SK-N-SH (cell line): Measurements from ENCODE around the gene CYTH4. TPM values are rescaled to one million over a fixed set of nuclear protein-coding genes. Genes with fewer than 3 reads are reported as not detected.

ENCODE experiments used
- CTCF ChIA-PET: fragments of 300-600, 350-600 bp; formaldehyde crosslinking; extraction: SDS; loops from one replicate; lab custom pipeline; 2021; lab: Yijun Ruan, JAX
- POLR2A ChIA-PET: fragments of 350-600 bp; sonication (Branson Sonifier 250); formaldehyde crosslinking; extraction: SDS; loops from one replicate; lab custom pipeline; 2020; ENCODE audit warnings: antibody characterized with exemption, inconsistent platforms; lab: Yijun Ruan, JAX
- DNase-seq: peaks from one replicate; pipeline ENCODE4 v3.0.0; 2012
- H2AFZ ChIP-seq: fragments of 200-600 bp; sonication (generic); 2 replicates; pipeline ENCODE4 v1.8.1; 2016; ENCODE audit warnings: antibody characterized with exemption, mild to moderate bottlenecking, low read depth
- H3F3A ChIP-seq: fragments of 200-600 bp; sonication (generic); replicated peaks from 2 replicates; pipeline ENCODE3; 2016; ENCODE audit warnings: antibody characterized with exemption, mild to moderate bottlenecking; ENCODE audit not compliant: insufficient read depth
- H3K27ac ChIP-seq, 2 experiments: fragments of 200-500 bp in 1 of 2; fragments of 200-600 bp in 1 of 2; sonication (Bioruptor generic) in 1 of 2; sonication (generic), shearing (Covaris generic) in 1 of 2; 2 replicates each; pipeline versions ENCODE4 v1.5.1 to v1.6.1; 2014 to 2016; ENCODE audit warnings: low read depth in 2 of 2, inconsistent platforms in 1 of 2, low read length in 1 of 2, mild to moderate bottlenecking in 1 of 2, mixed read lengths in 1 of 2
- H3K27me3 ChIP-seq: fragments of 200-600 bp; sonication (generic), shearing (Covaris generic); 2 replicates; pipeline ENCODE4 v1.6.1; 2016; ENCODE audit warnings: mixed run types; ENCODE audit not compliant: insufficient read depth
- H3K36me3 ChIP-seq, 2 experiments: fragments of 200-500 bp in 1 of 2; fragments of 200-600 bp in 1 of 2; sonication (Bioruptor generic) in 1 of 2; sonication (generic) in 1 of 2; replicated peaks in 1 of 2; 2 replicates each; pipeline versions ENCODE3 to v1.5.1; 2014 to 2016; ENCODE audit warnings: low read length in 1 of 2, mild to moderate bottlenecking in 1 of 2; ENCODE audit not compliant: insufficient read depth in 2 of 2, control insufficient read depth in 1 of 2
- H3K4me1 ChIP-seq, 2 experiments: fragments of 200-500 bp in 1 of 2; fragments of 200-600 bp in 1 of 2; sonication (Bioruptor generic) in 1 of 2; sonication (generic), shearing (Covaris generic) in 1 of 2; 2 replicates each; pipeline versions ENCODE4 v1.5.1 to v1.6.1; 2014 to 2016; ENCODE audit warnings: low read depth in 1 of 2, low read length in 1 of 2, mixed run types in 1 of 2; ENCODE audit not compliant: insufficient read depth in 2 of 2, control insufficient read depth in 1 of 2
- H3K4me2 ChIP-seq: fragments of 200-600 bp; sonication (generic), shearing (Covaris generic); 2 replicates; pipeline ENCODE4 v1.6.1; 2017; ENCODE audit warnings: mixed run types
- H3K4me3 ChIP-seq, 2 experiments: fragments of 200-500 bp in 1 of 2; fragments of 200-600 bp in 1 of 2; sonication (Bioruptor generic) in 1 of 2; sonication (generic), shearing (Covaris generic) in 1 of 2; 2 replicates each; pipeline versions ENCODE4 v1.5.1 to v1.8.1; 2014 to 2016; ENCODE audit warnings: low read depth in 2 of 2, inconsistent platforms in 1 of 2, low read length in 1 of 2, mild to moderate bottlenecking in 1 of 2, mixed read lengths in 1 of 2, moderate library complexity in 1 of 2
- H3K79me2 ChIP-seq: fragments of 200-600 bp; sonication (generic); 2 replicates; pipeline ENCODE4 v1.8.1; 2017; ENCODE audit warnings: mild to moderate bottlenecking; ENCODE audit not compliant: insufficient read depth
- H3K9ac ChIP-seq: fragments of 200-600 bp; sonication (generic); 2 replicates; pipeline ENCODE4 v1.6.1; 2017; ENCODE audit warnings: mixed run types
- H3K9me2 ChIP-seq: fragments of 200-600 bp; sonication (generic); 2 replicates; pipeline ENCODE4 v1.6.1; 2017; ENCODE audit warnings: mixed run types
- H3K9me3 ChIP-seq: fragments of 200-600 bp; sonication (generic); 2 replicates; pipeline ENCODE4 v1.6.1; 2017; ENCODE audit warnings: mixed run types, mild to moderate bottlenecking, moderate library complexity
- H4K20me1 ChIP-seq: fragments of 200-600 bp; sonication (generic); 2 replicates; pipeline ENCODE4 v1.6.1; 2017; ENCODE audit warnings: mild to moderate bottlenecking, mixed run types; ENCODE audit not compliant: insufficient read depth
- CTCF ChIP-seq: fragments of 200-600 bp; sonication (generic); IDR thresholded peaks from 2 replicates; pipeline ENCODE4 v1.6.1; 2017; ENCODE audit warnings: antibody characterized with exemption, mild to moderate bottlenecking, moderate library complexity
- EP300 ChIP-seq, 2 experiments: IDR thresholded peaks; 2 replicates each; pipeline versions ENCODE4 v1.4.0 to v1.6.1; 2012; ENCODE audit warnings: borderline replicate concordance in 1 of 2, low read depth in 1 of 2, low read length in 1 of 2
- FOXJ3 ChIP-seq: sonication (generic); formaldehyde crosslinking; IDR thresholded peaks from 2 replicates; pipeline ENCODE4 v1.5.1; 2020; ENCODE audit warnings: mild to moderate bottlenecking, missing genetic modification reagents
- IRF3 ChIP-seq: fragments of 150-350 bp; IDR thresholded peaks from 2 replicates; pipeline ENCODE4 v1.6.1; 2016; ENCODE audit warnings: mild to moderate bottlenecking, low read depth, low read length
- MXI1 ChIP-seq: IDR thresholded peaks from 2 replicates; pipeline ENCODE4 v1.6.1; 2012; ENCODE audit warnings: mild to moderate bottlenecking, low read depth, low read length, improper control_type of control experiment
- POLR2AphosphoS5 ChIP-seq: IDR thresholded peaks from 2 replicates; pipeline ENCODE4 v1.6.1; 2012; ENCODE audit warnings: low read depth, low read length
- RFX5 ChIP-seq: IDR thresholded peaks from 2 replicates; pipeline ENCODE4 v1.6.1; 2012; ENCODE audit warnings: mild to moderate bottlenecking, improper control_type of control experiment, low read length
- RXRA ChIP-seq: IDR thresholded peaks from 2 replicates; pipeline ENCODE4 v1.4.0; 2012; ENCODE audit warnings: low read depth, mild to moderate bottlenecking, borderline replicate concordance
- SMC3 ChIP-seq: IDR thresholded peaks from 2 replicates; pipeline ENCODE4 v1.6.1; 2012; ENCODE audit warnings: low read depth, low read length, improper control_type of control experiment
- ZBTB33 ChIP-seq: IDR thresholded peaks from 2 replicates; pipeline ENCODE4 v1.4.0; 2012; ENCODE audit warnings: low read depth, borderline replicate concordance
- WGBS: methylation state at CpG from one replicate; pipeline ENCODE4 v1.1.6; 2017; ENCODE audit warnings: low lambda C conversion rate; 5-methylcytosine and 5-hydroxymethylcytosine counted together
- polyA plus RNA-seq, 3 experiments: library from polyadenylated mRNA; depleted of rRNA; stranded (reverse); fragments of >200 nt; gene quantifications; 2 replicates each; pipeline ENCODE4 v1.2.3, GENCODE V29; 2012
- TF ChIP-seq, protein P1 (sequence below): IDR thresholded peaks from 2 replicates; pipeline ENCODE4; 2012
- TF ChIP-seq, protein P2 (sequence below): IDR thresholded peaks from 2 replicates; pipeline ENCODE4 v1.4.0; 2012; ENCODE audit warnings: low read depth
- TF ChIP-seq, protein P3 (sequence below): IDR thresholded peaks from 2 replicates; pipeline ENCODE4 v1.4.0; 2012; ENCODE audit warnings: low read depth, borderline replicate concordance

The CYTH4 gene
- polyA plus RNA-seq, 1 of the 3 experiments (the other 2 are of a cell fraction), result 0.07 TPM

- TF ChIP-seq, protein P1, sequence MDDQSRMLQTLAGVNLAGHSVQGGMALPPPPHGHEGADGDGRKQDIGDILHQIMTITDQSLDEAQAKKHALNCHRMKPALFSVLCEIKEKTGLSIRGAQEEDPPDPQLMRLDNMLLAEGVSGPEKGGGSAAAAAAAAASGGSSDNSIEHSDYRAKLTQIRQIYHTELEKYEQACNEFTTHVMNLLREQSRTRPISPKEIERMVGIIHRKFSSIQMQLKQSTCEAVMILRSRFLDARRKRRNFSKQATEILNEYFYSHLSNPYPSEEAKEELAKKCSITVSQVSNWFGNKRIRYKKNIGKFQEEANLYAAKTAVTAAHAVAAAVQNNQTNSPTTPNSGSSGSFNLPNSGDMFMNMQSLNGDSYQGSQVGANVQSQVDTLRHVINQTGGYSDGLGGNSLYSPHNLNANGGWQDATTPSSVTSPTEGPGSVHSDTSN, result no peak
- TF ChIP-seq, protein P2, sequence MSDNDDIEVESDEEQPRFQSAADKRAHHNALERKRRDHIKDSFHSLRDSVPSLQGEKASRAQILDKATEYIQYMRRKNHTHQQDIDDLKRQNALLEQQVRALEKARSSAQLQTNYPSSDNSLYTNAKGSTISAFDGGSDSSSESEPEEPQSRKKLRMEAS, result no peak
- TF ChIP-seq FOXJ3 (CRISPR knock-in tag), result no peak
- TF ChIP-seq ZBTB33, result no peak
- TF ChIP-seq IRF3, result no peak
- no peak for TF ChIP-seq RFX5
- TF ChIP-seq CTCF, result no peak
- no peak for TF ChIP-seq POLR2AphosphoS5
- TF ChIP-seq, all 33 proteins: peak for 0
Measured at GRCh38 chr22:37312549-37313183, 30.4 kb downstream of the CYTH4 start (continued).

GRCh38 chr22:37313376-37314314 lies 31.3 kb downstream of the CYTH4 start:
- ChIA-PET CTCF (interaction anchor here (1.3 to 17.3 kb wide), 8 partner anchors 18 to 532 kb away, joined by 3 to 287 read pairs (median 10); partner anchors contain the start of gene ELFN2), POLR2A (no interaction called here)
- no peak overlapping the region for H3K27ac ChIP-seq
- H3F3A ChIP-seq, result peaks cover under 1% of the 10 kb centered on the region
- no peaks in the 10 kb centered on the region for H3K79me2 ChIP-seq
- no peaks in the 10 kb centered on the region for H4K20me1 ChIP-seq
- DNase-seq, result no peak
- no peaks in the 10 kb centered on the region for H3K9me2 ChIP-seq
- H3K4me1 ChIP-seq, result peaks cover 8 to 13% of the 10 kb centered on the region in 2 experiments; a peak in 3 of 4 replicates
- H3K36me3 ChIP-seq, result no peaks in the 10 kb centered on the region
- no peak for TF ChIP-seq RXRA
- TF ChIP-seq, protein P3, sequence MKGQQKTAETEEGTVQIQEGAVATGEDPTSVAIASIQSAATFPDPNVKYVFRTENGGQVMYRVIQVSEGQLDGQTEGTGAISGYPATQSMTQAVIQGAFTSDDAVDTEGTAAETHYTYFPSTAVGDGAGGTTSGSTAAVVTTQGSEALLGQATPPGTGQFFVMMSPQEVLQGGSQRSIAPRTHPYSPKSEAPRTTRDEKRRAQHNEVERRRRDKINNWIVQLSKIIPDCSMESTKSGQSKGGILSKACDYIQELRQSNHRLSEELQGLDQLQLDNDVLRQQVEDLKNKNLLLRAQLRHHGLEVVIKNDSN, result no peak
- TF ChIP-seq EP300 (IDR thresholded peaks at IDR 0.05; ENCODE audit: borderline replicate concordance in 1 of 2, low read depth in 1 of 2, low read length in 1 of 2), result no peak
- TF ChIP-seq SMC3, result no peak
- TF ChIP-seq, protein P1, result no peak
- no peak for TF ChIP-seq MXI1
- TF ChIP-seq ZBTB33, result no peak
- no peaks in the 10 kb centered on the region for H3K9me3 ChIP-seq
- H3K27me3 ChIP-seq, result no peaks in the 10 kb centered on the region
- H3K4me3 ChIP-seq, result no peak overlapping the region
- WGBS, result 80% methylated on average over 19 of the region's 25 CpGs
- no peak overlapping the region for H2AFZ ChIP-seq
- no peak overlapping the region for H3K9ac ChIP-seq
- no peak overlapping the region for H3K4me2 ChIP-seq
